GF-D8 (cell line): ENCODE results near the gene LENG8.

Experiments used
- DNase-seq: peaks from one replicate; lab custom pipeline; 2025; lab: John Stamatoyannopoulos, UW

LENG8 gene

GRCh38 chr19:54424201-54424600, 24.8 kb upstream of the LENG8 start:
- no peak for DNase-seq

- no peak for DNase-seq
Observed at GRCh38 chr19:54424660-54425381, 24.2 kb upstream of the LENG8 start.

DNA sequence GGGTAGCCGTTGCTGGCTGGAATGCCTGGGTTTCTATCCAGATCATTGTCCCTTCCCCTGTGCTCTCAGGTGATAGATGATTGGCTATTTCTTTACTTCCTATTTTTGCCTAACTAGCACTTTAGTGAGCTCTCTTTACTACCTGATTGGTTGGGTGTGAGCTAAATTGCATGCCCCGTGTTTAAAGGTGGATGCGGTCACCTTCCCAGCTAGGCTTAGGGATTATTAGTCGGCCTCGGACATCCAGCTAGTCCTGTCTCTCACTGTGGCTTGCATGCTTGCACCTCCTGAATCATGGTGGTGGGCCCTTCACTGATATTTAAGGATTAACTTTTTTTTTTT, 23.6 kb upstream of the LENG8 start:
- DNase-seq: no peak

GRCh38 chr19:54426291-54426931, 22.6 kb upstream of the LENG8 start:
- DNase-seq: no peak

GRCh38 chr19:54427586-54427985, 21.4 kb upstream of the LENG8 start:
- no peak for DNase-seq

DNA sequence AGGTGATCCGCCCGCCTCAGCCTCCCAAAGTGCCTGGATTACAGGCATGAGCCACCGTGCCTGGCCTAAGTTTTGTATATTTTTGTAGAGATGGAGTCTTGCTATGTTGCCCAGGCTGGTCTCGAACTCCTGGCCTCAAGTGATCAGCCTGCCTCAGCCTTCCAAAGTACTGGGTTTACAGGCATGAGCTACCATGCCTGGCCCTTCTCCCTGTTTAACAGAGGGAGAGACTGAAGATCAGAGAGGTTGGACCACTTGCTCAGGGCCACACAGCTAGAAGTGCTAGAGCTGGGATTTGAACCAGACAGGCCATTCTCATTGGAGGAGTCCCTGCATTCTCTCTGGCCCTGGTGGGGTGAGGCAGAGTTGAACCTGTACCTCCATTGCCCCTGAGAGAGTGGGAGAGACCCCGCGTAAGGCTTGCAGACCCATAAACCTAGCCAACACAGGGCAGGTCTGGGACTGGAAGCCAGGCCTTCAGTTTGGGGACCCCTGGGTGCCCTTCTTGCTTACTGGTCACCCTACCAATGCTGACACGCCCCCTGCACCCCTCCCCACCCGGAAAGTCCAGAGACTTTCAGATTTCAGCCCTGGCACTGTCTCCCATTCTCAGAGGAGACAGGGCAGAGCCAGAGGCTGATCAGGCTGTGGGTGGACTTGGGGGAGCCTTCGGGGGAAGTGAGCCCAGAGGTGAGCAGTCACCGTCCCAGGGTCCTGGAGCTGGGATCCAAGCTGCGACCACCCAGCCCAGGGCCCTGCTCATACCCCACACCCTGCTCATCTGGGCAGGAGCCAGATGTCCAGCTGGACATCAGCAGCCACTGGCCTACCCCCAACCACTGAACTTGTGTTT, 20.4 kb upstream of the LENG8 start:
- no peak for DNase-seq

GRCh38 chr19:54429176-54429495, 19.9 kb upstream of the LENG8 start:
- DNase-seq: no peak

DNA sequence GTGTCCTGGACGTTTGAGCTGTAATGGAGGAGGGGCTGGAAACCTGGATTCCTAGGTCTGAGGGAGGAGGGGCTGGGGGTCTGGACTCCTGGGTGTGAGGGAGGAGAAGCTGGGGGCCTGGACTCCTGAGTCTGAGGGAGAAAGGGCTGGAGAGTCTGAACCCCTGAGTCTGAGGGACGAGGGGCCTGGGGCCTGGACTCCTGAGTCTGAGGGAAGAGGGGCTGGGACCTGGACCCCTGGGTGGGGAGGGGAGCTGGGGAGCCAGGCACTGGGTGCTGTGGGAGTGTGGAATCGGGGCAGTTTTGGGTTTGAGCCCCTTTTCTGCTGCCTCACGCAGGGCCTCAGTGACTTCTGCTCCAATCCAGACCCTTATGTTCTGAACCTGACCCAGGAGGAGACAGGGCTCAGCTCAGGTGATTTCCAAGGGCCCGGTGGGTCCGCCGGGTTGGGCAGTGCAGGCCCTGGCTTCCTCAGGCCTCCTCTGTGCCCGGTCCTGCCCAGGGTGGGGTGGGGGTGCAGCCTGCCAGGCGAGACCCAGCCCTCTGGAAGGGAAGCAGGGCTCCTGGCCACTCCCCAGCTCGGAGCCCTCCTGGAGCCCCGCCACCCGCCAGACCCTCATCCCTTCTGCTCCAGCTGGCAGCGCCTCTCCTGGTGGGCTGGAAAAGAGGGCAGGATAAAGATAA, 19.3 kb upstream of the LENG8 start:
- no peak for DNase-seq

DNA sequence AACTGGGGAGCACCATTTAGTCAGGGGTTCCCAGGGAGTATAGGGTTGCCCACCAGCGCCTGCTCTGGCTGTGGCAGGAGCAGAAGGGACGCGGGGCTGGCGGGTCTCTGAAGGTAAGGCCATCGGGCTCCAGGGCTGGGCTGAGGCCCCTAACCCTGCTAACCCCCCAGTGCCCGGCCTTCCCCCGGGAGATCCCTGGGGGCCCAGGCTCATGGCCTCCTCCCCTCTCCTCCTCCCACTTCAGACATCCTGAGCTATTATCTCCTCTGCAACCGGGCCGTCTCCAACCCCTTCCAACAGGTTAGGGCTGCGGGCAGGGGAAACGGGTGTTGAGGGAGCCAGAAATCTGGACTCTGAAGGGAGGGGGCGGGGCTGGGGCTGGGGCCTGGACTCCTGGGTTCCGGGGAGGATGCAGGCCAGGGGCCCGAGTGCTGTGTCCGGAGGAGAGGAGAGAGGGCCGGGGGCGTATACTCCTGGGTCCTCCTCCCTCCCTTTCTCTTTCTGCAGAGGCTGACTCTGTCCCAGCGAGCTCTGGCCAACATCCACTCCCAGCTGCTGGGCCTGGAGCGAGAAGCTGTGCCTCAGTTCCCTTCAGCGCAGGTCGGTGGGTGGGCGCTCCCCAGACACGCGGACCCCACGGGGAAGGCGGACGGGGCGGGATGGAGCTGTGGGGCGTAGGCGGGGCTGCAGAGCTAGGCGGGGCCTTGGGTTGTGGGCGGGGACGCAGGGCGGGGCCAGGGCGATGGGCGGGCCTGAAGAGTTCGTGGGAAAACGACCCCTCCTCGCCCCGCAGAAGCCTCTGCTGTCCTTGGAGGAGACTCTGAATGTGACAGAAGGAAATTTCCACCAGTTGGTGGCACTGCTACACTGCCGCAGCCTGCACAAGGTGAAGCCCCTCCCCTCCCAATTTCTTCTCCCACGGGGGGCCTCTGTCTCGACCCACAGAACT, 18.4 kb upstream of the LENG8 start:
- no peak for DNase-seq

DNA sequence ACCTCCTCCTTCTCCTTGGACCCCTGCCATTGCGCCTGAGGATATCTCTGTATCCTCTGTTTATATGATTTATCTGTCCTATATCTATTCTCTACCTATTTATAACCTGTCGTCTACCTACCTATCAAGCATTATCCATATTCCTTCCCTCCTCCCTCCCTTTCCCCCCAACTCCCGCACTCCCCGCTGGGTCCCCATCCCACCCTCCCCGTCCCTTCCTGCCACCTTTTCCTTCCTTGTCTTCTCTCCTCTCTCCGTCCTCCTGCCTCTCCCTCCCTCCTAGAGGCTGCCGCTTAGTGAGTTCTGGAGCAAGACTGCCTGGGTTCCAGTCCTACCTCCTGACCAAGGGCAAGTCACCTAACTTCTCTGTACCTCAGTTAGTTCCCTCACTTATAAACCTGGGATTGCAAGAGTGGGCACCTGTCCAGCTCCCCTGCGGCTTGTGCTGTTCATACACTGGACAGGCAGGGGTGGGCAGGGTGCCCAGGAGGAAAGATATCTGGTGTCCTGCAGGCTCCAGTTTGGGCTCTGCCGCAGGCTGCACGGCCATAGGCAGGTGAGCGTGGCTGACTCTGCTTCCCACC, 17.7 kb upstream of the LENG8 start:
- DNase-seq: no peak

- DNase-seq: no peak
Observed at GRCh38 chr19:54432144-54432738, 16.8 kb upstream of the LENG8 start.

DNA sequence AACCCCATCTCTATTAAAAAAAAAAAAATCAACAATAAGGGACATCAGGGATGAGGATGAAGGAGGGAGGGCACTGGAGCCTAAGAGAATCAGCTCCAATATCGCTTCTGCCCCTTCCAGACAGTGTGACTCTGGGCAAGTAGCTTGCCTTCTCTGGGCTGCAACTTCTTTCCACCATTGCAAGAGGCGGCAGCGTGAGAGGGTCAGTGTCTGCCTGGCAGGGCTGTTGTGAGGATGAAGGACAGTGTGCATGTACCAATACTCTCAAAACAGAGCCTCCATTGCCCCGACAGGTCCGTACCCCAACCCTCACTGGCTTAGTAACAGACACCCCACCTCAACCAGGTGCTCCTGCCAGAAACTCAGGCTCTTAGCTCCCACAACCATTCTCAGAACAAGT, 15.3 kb upstream of the LENG8 start:
- no peak for DNase-seq

GRCh38 chr19:54434112-54434872, 14.7 kb upstream of the LENG8 start:
- no peak for DNase-seq

- no peak for DNase-seq
Observed at GRCh38 chr19:54434873-54435214, 14.2 kb upstream of the LENG8 start.

DNA sequence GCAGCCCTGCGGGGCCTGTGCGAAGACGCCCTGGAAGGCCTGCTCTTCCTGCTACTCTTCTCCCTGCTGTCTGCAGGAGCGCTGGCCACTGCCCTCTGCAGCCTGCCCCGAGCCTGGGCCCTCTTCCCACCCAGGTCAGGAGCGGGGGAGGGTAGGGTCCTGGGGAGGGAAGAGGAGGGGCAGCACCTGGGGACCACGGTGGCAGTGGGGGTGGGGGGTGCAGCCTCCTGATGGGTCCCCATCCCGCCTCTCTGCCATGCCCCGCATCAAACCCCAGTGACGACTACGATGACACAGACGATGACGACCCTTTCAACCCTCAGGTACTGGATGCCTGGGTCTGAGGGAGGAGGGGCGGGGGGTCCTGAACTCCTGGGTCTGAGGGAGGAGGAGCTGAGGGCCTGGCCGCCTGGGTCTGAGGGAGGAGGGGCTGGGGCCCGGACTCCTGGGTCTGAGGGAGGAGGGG, 13.4 kb upstream of the LENG8 start:
- DNase-seq: no peak

- no peak for DNase-seq
Observed at GRCh38 chr19:54436031-54436523, 12.9 kb upstream of the LENG8 start.

- DNase-seq: no peak
Observed at GRCh38 chr19:54436628-54437252, 12.3 kb upstream of the LENG8 start.

DNA sequence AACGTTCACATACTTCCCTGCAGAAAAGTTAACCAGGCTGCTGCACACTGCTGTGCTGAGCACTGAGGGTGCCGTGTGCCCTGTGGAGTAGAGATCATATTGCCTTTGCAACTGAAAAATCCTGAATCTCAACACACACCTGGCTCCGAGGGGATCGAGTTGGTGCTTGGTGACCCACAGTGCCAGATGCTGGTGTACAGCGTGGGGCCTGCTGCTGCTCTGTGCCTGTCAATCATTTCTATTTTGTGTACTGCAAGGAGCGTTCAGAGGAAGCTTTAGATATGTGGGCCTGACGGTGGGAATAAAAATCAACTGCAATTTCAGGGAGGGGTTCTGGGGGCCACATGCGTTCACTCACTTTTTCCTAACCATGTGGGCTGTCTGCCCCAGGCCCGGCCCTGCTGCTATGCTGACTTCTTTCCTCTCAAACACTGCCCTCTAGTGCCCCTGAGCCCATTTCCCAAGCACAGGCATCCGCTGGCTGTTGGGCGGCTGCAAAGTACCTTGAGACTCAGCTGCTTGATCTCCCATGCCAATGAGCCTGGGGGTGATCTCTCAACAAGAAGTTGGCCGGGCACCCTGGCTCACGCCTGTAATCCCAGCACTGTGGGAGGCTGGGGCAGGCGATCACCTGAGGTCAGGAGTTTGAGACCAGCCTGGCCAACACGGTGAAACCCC, 9.7 kb upstream of the LENG8 start:
- DNase-seq: no peak

DNA sequence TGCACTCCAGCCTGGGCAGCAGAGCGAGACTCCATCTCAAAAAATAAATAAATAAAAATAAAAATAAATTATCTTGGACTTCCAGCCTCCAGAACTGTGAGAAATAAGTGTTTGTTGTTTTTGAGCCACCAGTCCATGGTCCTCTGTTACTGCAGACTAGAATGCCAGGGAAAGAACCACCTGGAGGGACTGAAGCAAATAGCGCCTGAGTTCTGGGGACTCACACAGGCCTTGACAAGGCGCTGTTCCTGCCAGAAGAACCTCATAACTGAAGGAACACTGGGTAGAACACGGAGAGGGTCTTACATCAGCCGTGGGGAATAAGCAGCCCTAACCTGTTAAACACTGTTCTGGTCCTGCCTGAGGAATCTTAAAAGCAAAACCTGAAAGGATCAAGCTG, 8.4 kb upstream of the LENG8 start:
- DNase-seq: no peak
